HG02884 (cell line): ENCODE results near the gene TRAF2.

Experiments
- ATAC-seq: cut with Tn5 transposase; IDR thresholded peaks from one replicate; pipeline ENCODE4 v1.9.1; 2021; ENCODE audit warnings: mild to moderate bottlenecking, moderate library complexity; ENCODE audit not compliant: unreplicated experiment

TRAF2 gene

DNA sequence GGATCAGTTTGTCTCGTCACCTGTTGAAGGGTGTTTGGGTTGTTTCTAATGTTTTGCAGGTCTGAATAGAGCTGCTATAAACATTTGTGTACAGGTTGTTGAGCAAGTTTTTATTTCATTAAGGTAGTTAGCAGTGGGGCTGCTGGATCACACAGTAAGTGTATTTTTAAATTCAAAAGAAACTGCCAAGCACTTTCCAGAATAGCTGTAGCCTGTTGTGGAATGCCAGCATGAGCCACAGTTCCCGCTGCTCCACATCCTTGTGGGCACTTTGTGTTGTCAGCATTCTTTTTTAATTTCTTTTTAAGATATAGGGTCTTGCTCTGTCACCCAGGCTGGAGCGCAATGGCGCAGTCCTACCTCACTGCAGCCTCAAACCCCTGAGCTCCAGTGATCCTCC lies 43.7 kb downstream of the TRAF2 start:
- no peak for ATAC-seq

- no peak for ATAC-seq
Observed at GRCh38 chr9:136931611-136932130, 45.4 kb downstream of the TRAF2 start.

GRCh38 chr9:136934277-136934676 lies 48.0 kb downstream of the TRAF2 start:
- no peak for ATAC-seq

DNA sequence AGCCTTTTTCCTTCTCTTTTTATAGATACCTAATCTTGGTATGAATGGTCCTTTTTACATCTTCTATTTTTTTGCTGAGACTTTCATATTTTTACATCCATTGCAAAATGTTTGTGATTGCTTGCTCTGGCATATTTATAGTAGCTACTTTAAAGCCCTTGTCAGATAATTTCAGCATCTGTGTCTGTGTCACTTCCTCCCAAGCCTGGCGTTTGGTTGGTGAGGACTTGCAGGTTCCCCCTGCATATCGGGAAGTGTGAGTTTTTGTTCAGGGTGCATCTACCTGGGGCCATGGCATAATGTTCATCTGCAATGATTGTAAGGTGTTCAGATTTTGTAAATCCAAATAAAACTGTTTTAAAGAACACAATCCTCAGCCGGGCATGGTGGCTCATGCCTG lies 49.3 kb downstream of the TRAF2 start:
- no peak for ATAC-seq

- no peak for ATAC-seq
Observed at GRCh38 chr9:136936645-136937170, 50.4 kb downstream of the TRAF2 start.

DNA sequence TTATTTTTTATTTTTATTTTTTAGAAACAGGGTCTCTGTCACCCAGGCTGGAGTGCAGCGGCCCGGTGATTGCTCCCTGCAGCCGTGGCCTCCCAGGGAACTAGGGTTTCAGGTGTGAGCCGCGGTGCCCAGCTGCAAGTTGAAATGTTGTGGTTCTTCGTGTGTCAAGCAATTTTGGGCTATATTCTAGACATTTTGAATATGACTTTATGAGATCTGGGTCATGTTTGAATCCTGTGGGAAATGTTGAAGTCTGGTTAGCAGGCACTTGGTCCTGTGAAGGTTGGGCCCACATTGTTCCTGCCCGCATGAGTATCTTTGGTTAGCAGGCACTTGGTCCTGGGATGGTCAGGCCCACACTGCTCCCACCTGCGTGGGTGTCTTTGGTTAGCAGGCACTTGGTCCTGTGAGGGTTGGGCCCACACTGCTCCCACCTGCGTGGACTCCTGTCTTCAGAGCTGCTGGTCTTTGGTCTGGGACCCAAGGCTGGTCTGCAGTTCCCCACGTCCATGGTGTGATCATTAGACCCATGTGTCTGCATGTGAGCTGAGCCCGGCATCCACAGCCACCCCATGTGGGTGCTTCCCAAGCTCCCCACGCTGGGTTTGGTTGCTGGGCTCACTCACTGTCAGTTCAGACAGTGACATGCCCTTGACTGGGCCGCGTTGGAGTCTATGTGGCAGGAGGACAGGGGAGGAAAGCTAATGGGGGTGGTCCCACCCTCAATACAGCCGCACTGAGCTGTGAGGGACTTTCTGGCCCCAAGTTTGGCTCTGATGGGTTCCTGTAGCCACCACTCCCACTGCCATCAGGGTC lies 51.1 kb downstream of the TRAF2 start:
- no peak for ATAC-seq

- no peak for ATAC-seq
Observed at GRCh38 chr9:136939431-136939995, 53.2 kb downstream of the TRAF2 start.

GRCh38 chr9:136939996-136940525 lies 53.7 kb downstream of the TRAF2 start:
- ATAC-seq: no peak

- ATAC-seq: no peak
Observed at GRCh38 chr9:136940526-136941230, 54.4 kb downstream of the TRAF2 start.

DNA sequence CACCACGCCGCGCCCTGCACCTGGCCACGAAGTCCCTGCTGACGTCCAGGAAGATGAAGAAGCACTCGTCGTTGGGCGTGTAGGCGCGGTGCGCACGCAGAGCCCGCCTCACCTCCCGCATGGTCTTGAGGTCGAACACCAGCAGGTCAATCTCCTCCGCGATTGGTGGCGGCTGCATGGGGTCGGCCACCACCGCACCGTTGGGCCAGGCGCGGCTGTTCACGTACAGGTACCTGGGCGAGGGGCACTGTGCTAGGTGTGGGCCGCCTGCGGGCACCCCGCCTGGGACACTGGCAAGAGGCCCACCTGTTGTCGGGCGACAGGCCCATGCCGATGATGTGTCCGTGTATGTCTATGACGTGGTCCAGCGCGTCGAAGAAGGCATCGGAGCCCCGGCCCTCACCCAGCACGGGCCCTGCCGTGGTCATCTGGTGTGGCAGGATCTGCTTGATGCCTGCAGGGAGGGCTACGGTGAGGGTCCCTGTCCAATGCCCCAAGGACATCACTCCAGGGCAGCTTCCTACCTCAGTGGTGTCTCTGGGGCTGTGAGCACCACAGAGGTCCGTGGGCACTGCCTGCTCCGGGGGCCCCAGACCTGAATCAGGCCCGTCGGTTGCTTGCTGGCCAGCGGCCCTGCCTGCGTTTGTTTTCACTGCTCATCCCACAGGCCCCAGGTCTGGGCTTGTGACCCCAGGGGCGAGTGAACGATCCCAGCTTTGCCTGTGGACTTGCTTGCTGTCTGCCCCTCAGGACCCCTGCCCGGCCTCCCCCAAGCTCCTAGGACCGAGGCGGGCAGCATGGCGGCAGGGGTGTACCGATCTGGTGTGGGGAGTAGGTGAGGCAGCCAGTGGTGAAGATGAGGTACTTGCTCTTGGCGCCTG lies 55.2 kb downstream of the TRAF2 start:
- ATAC-seq: no peak

DNA sequence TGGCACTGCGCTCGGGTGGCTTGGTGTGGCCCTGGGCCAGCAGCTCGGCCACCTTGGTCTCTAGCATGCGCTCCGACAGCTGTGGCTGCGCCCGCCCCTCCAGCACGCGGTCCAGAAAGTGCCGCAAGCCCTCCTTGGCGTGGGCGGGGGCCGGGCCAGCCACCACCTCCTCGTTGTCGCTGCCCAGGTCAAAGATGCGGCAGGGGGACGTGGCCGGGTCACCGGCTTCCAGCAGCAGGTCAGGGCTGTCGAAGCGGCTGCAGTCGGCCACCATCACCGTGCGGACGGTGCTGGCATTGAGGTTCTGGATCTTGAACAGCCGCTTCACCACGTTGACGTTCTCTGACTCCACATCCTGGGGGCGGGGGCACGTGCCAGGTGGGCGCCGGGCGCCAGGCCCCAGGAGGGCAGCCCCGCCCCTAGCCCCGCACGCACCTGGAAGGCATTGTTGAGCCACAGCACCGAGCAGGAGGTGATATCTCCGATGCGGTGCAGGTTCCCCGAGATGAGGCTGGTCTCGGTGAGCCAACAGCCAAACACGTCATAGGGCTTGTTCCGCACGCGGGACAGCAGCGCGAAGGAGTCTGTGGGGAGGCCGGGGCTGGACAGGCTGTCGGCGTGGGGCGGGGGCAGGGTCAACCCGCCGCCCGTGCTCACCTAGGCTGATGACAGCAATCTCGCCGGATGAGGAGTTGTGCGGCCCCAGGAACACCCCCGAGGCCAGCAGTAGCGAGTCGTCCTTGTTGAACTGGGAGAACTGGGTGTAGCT lies 56.0 kb downstream of the TRAF2 start:
- no peak for ATAC-seq

- ATAC-seq: no peak
Observed at GRCh38 chr9:136942881-136943230, 56.5 kb downstream of the TRAF2 start.

DNA sequence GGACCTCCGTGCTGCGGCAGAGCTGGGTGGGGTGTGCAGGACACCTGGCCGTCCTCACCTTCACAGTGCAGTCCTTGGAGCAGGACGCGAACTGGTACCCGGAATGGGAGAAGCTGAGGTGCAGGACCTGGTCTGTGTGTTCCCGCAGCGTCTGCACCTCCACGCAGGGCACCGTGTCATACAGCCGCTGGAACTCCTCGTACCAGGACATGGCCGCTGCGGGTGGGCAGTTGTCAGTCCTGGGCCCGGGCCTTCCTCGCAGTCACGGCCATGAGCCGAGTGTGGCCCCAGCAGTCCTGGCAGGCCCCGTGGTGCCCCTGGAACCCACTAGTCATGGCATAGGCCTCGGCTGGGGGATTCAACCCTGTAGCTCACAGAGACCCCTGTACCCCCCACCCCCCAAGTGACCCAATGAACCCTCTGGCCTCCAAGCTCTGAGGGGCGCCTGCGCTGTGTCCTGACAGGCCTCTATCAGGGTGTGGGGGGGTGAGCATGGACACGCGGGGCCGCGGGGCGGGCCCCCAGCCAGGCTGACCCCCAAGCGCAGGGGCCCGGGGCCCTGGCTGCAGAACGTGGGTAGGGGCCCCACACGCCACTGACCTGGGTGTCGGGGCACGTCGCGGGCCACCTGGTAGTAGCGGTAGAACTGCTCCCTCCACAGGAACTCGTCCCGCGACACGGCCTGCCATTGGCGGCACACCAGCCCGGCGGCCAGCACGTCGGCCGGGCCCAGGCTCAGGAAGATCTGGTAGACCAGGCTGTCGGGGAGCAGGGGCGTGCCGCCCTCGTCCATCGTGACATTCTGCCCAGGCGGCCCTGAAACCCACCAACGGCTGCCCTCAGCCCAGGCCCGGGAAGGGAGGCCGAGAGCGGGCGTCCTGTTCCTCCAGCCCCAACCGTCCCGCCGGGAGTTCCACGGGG lies 57.2 kb downstream of the TRAF2 start:
- ATAC-seq: peak; percentile 12

DNA sequence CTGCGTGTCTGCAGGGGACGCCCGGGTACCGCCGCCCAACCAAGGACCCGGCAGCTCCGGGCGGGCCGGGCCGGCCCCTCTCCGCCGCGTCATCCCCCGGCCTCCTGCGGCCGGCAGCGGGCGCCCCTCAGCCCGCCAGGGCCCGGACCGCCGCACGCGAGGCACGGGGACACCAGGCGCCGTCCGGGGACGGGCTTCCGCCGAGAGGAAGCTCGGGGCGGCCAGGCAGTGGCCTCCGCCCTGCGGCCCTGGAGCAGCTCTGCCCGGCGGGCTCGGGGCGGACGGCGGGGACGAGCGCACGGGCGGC lies 57.8 kb downstream of the TRAF2 start:
- peak; percentile 47 for ATAC-seq

DNA sequence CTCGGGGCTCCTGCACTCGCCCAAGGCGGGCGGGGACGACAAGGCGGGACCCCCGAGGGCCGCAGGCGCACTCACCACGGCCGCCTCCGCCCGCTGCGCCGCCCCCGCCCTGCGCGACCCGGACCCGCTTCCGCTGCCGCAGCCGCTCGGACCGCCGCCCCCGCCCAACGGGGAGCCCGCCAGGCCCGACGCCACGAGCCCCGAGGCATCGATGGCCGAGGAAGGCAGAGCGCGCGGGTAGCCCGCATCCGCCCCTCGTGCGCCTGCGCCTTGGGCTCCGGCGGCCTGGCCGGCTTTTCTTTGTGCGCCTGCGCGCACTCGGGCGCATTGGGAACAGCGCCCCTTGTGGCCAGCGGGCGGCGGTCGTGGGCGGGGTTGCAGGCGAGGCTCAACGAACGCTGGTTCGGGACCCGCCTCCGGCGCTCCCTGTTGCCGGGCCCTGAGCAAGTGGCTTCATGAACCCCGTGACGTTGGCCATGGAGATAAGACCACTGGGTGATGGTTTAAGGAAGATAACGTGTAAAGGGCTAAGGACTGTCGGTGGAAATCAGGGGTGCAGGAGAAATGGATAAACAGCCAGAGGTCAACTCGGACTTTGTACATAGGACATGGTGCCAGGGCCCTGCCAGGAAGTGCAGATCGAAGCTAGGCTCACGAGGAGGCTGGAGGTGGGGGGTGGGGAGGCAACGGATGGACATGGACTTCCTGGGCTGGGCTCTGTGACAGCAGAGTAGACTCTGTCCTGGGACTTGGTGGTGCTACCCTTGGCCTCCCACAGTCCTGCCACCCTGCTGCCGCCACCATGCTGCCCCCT lies 58.4 kb downstream of the TRAF2 start, which contains the start of the genes C8G and FBXW5:
C8G (plus strand) TSS at position 725 of the 814 bp plus-strand sequence; CDS start at position 803, 78 bp downstream.
FBXW5 (minus strand) TSS at position 220 of the 814 bp plus-strand sequence. CDS start 655 bp downstream, outside the sequence.
- ATAC-seq: peak; percentile 74

- no peak for ATAC-seq
Observed at GRCh38 chr9:136945333-136946227, 59.3 kb downstream of the TRAF2 start.
